SK-N-MC (cell line): Measurements from ENCODE around the gene CDKN1B.

Experiments
- DNase-seq: peaks from one replicate; pipeline ENCODE4 v3.0.0-alpha.2; 2011; ENCODE audit warnings: low read depth, low spot score
- H3K27ac ChIP-seq: fragments of 200-600 bp; sonication (generic); 2 replicates; pipeline ENCODE4 v1.5.1; 2016; ENCODE audit warnings: mixed run types
- H3K36me3 ChIP-seq: fragments of 200-600 bp; sonication (generic); 2 replicates; pipeline ENCODE4 v1.6.1; 2017; ENCODE audit warnings: antibody characterized with exemption, low read length, mixed read lengths; ENCODE audit not compliant: insufficient read depth
- H3K4me3 ChIP-seq: fragments of 200-600 bp; sonication (generic); 2 replicates; pipeline ENCODE4 v1.5.1; 2016
- H3K9ac ChIP-seq: fragments of 200-600 bp; sonication (generic); 2 replicates; pipeline ENCODE4 v1.8.0; 2017; ENCODE audit warnings: mixed run types, mixed read lengths; ENCODE audit not compliant: insufficient read length
- H3K9me3 ChIP-seq: fragments of 200-600 bp; sonication (generic); 2 replicates; pipeline ENCODE4 v1.6.1; 2017; ENCODE audit warnings: low read depth, mild to moderate bottlenecking, antibody characterized with exemption, low read length, moderate library complexity, mixed read lengths
- EZH2 ChIP-seq: fragments of 200-600 bp; sonication (generic); IDR thresholded peaks from one replicate; pipeline ENCODE4 v1.6.1; 2017; ENCODE audit warnings: antibody characterized with exemption
- FOXP2 ChIP-seq: optimal IDR thresholded peaks from 2 replicates; pipeline ENCODE3; 2011; ENCODE audit warnings: mild to moderate bottlenecking, moderate library complexity; ENCODE audit not compliant: insufficient read depth; ENCODE audit errors: extremely low read length, control extremely low read depth
- POLR2AphosphoS5 ChIP-seq: IDR thresholded peaks from 2 replicates; pipeline ENCODE4 v1.6.1; 2012; ENCODE audit warnings: mild to moderate bottlenecking, low read depth, low read length, borderline replicate concordance

The CDKN1B gene

GRCh38 chr12:12747278-12747677, 30.1 kb downstream of the CDKN1B start:
- H3K4me3 ChIP-seq = no peak overlapping the region
- H3K9ac ChIP-seq = no peak overlapping the region
- H3K9me3 ChIP-seq = no peaks in the 10 kb centered on the region
- H3K36me3 ChIP-seq = no peaks in the 10 kb centered on the region
- no peak for DNase-seq
- no peak overlapping the region for H3K27ac ChIP-seq
- TF ChIP-seq POLR2AphosphoS5 (no peak), FOXP2 (no peak)

- no peak for TF ChIP-seq POLR2AphosphoS5
- no peak for TF ChIP-seq EZH2
- TF ChIP-seq FOXP2 = no peak
- Histone ChIP-seq H3K9ac (no peak overlapping the region), H3K27ac (no peak overlapping the region), H3K36me3 (no peaks in the 10 kb centered on the region), H3K9me3 (no peaks in the 10 kb centered on the region), H3K4me3 (no peak overlapping the region)
- DNase-seq = no peak
These were observed 30.9 kb downstream of the CDKN1B start for GRCh38 chr12:12748044-12748443.

- TF ChIP-seq POLR2AphosphoS5 (no peak), FOXP2 (no peak), EZH2 (no peak)
- H3K36me3 ChIP-seq = no peaks in the 10 kb centered on the region
- no peak overlapping the region for H3K27ac ChIP-seq
- no peak for DNase-seq
- no peaks in the 10 kb centered on the region for H3K9me3 ChIP-seq
- H3K4me3 ChIP-seq = no peak overlapping the region
- no peak overlapping the region for H3K9ac ChIP-seq
These were observed 32.3 kb downstream of the CDKN1B start for GRCh38 chr12:12749433-12749832.

DNA sequence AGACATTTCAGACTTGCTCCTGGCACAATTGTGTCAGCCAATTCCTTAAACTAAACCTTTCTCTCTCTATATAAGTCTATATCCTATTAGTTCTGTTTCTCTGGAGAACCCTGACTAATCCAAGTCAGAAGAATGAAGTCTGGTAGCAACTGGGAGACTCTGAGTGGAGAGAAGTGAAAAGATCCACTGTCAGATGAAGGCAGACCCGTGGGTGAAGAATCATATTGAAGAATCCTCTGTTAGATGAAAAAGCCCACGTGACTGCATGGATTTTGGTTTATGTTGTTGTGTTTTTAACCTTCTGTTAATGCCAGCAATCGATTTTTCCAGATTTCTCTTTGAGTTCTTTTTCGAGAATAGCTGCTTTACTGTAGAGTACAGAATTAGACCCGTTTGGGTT, 38.8 kb downstream of the CDKN1B start:
- Histone ChIP-seq H3K9me3 (no peaks in the 10 kb centered on the region), H3K4me3 (no peak overlapping the region), H3K36me3 (no peaks in the 10 kb centered on the region), H3K9ac (no peak overlapping the region), H3K27ac (no peak overlapping the region)
- DNase-seq = no peak
- TF ChIP-seq EZH2 (no peak), FOXP2 (no peak), POLR2AphosphoS5 (no peak)

DNA sequence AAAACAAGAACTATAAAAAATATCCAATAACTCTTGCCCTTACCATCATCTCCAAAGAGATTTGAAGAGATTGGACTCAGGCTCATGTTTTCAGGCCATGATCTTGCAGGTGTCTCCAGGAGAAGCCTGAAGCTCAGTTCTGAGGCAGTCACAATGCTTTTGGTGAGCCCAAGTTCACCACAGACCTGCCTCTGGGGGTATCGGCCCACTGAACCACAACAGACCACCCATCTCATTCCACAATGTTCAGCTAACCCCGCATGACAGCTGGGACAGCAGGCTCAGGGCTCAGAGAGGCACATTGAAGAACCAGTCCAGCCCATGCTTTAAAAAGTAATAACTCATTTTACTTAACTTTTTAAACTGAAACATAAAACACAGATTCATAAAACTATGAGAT, 40.0 kb downstream of the CDKN1B start:
- no peak overlapping the region for H3K9ac ChIP-seq
- no peak for TF ChIP-seq EZH2
- TF ChIP-seq POLR2AphosphoS5 = no peak
- no peak overlapping the region for H3K4me3 ChIP-seq
- no peak overlapping the region for H3K27ac ChIP-seq
- H3K9me3 ChIP-seq = no peaks in the 10 kb centered on the region
- no peaks in the 10 kb centered on the region for H3K36me3 ChIP-seq
- no peak for DNase-seq

- no peak overlapping the region for H3K4me3 ChIP-seq
These were observed 42.2 kb downstream of the CDKN1B start for GRCh38 chr12:12759234-12759915.

DNA sequence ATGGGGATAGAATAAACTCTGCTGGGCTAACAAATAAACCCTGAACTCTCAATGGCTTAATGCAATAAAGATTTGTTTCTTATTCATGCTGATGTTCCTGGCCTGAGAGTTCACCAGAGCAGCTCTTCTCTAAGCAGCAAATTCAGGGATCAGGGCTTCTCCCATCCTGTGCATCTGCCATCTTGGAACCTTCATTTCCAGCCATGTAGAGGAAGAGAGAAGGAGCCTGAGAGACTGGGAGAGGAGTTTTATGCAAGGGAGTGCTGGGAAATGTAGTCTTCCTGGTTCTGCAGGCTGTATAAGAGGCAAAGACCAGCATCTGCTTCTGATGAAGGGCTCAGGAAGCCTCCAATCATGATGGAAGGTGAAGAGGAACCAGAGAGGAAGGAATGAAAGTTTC, 47.7 kb downstream of the CDKN1B start:
- no peak for DNase-seq
- no peak overlapping the region for H3K4me3 ChIP-seq
- no peak overlapping the region for H3K27ac ChIP-seq
- TF ChIP-seq POLR2AphosphoS5 (no peak), EZH2 (no peak), FOXP2 (no peak)
- no peaks in the 10 kb centered on the region for H3K36me3 ChIP-seq
- no peak overlapping the region for H3K9ac ChIP-seq
- no peaks in the 10 kb centered on the region for H3K9me3 ChIP-seq

More at GRCh38 chr12:12759234-12759915, 42.2 kb downstream of the CDKN1B start:
- Histone ChIP-seq H3K36me3 (no peaks in the 10 kb centered on the region), H3K27ac (no peak overlapping the region), H3K9ac (no peak overlapping the region), H3K9me3 (no peaks in the 10 kb centered on the region)
- no peak for DNase-seq
- TF ChIP-seq POLR2AphosphoS5 (no peak), EZH2 (no peak), FOXP2 (no peak)

GRCh38 chr12:12770262-12770661, 53.1 kb downstream of the CDKN1B start:
- Histone ChIP-seq H3K27ac (no peak overlapping the region), H3K36me3 (no peaks in the 10 kb centered on the region), H3K4me3 (no peak overlapping the region), H3K9me3 (no peaks in the 10 kb centered on the region), H3K9ac (no peak overlapping the region)
- DNase-seq = no peak
- TF ChIP-seq FOXP2 (no peak), EZH2 (no peak), POLR2AphosphoS5 (no peak)
